ENCODE data around the gene TBL1Y.

TBL1Y gene

DNA sequence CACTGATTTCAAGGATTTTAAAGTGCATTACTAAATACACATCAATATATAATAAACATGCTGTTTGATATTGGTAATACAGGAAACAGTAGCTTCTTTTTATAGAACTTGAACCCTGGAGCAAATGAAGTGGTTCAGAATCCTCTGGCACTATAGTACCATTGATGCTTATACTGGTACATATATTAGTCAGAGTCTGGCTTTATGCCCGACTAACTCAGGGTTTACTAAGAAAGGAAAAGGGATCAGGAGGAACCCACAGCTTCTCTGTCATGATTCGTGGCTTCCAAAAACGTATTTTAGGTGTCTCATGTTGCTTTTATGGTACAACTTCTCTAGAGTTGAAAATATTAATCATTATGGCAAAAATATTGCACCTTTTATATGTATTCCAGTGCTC lies 72.7 kb downstream of the TBL1Y start:
- no peaks in the 10 kb centered on the region for H3K4me1 Mint-ChIP-seq
- TF ChIP-seq CTCF (IDR thresholded peaks at IDR 0.05; ENCODE audit: unreplicated experiment in 3 of 3): no peak
- no peak overlapping the region for H3K4me3 Mint-ChIP-seq
- no peaks in the 10 kb centered on the region for H3K27me3 Mint-ChIP-seq (ENCODE audit: low read depth)
- H3K9me3 Mint-ChIP-seq: no peaks in the 10 kb centered on the region
- no peak overlapping the region for H3K27ac Mint-ChIP-seq
- no peaks in the 10 kb centered on the region for H3K36me3 Mint-ChIP-seq (ENCODE audit: low read depth)

- no peak overlapping the region for H3K27ac Mint-ChIP-seq
- no peak for TF ChIP-seq CTCF (IDR thresholded peaks at IDR 0.05; ENCODE audit: unreplicated experiment in 3 of 3)
- H3K36me3 Mint-ChIP-seq (ENCODE audit: low read depth): no peaks in the 10 kb centered on the region
- H3K4me3 Mint-ChIP-seq: no peak overlapping the region
- H3K9me3 Mint-ChIP-seq: no peaks in the 10 kb centered on the region
- H3K27me3 Mint-ChIP-seq (ENCODE audit: low read depth): no peaks in the 10 kb centered on the region
- no peaks in the 10 kb centered on the region for H3K4me1 Mint-ChIP-seq
Observed at GRCh38 chrY:6987811-6988210, 77.3 kb downstream of the TBL1Y start.

- H3K4me1 Mint-ChIP-seq: no peaks in the 10 kb centered on the region
- no peaks in the 10 kb centered on the region for H3K27me3 Mint-ChIP-seq (ENCODE audit: low read depth)
- no peaks in the 10 kb centered on the region for H3K36me3 Mint-ChIP-seq (ENCODE audit: low read depth)
- no peaks in the 10 kb centered on the region for H3K9me3 Mint-ChIP-seq
- no peak for TF ChIP-seq CTCF (IDR thresholded peaks at IDR 0.05; ENCODE audit: unreplicated experiment in 3 of 3)
- no peak overlapping the region for H3K27ac Mint-ChIP-seq
- no peak overlapping the region for H3K4me3 Mint-ChIP-seq
Observed at GRCh38 chrY:6989886-6990620, 79.6 kb downstream of the TBL1Y start.

DNA sequence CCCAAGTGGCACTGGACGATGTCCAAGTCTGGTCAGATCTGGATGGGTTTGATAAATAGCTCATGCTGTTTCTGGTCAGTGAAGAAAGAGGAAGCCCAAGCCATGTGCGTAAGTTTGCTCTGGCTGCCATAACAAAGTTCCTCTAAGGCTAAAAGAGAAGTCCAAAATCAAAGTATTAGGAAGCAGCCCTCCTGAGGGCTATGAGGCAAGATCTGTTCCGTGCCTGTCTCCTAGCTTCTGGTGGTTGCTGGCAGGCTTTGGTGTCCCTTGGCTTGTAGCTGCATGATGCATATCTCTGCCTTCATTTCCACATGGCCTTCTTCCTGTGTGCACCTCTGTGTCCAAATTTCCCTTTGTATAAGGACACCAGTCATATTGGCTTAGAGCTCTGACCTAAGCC lies 81.5 kb downstream of the TBL1Y start:
- H3K27ac Mint-ChIP-seq: no peak overlapping the region
- H3K27me3 Mint-ChIP-seq (ENCODE audit: low read depth): no peaks in the 10 kb centered on the region
- H3K4me3 Mint-ChIP-seq: no peak overlapping the region
- no peaks in the 10 kb centered on the region for H3K4me1 Mint-ChIP-seq
- no peaks in the 10 kb centered on the region for H3K9me3 Mint-ChIP-seq
- no peaks in the 10 kb centered on the region for H3K36me3 Mint-ChIP-seq (ENCODE audit: low read depth)
- TF ChIP-seq CTCF (IDR thresholded peaks at IDR 0.05; ENCODE audit: unreplicated experiment in 3 of 3): no peak

- Mint-ChIP-seq H3K4me3 (no peak overlapping the region), H3K27ac (no peak overlapping the region), H3K27me3 (ENCODE audit: low read depth) (no peaks in the 10 kb centered on the region), H3K9me3 (no peaks in the 10 kb centered on the region), H3K36me3 (ENCODE audit: low read depth) (no peaks in the 10 kb centered on the region), H3K4me1 (no peaks in the 10 kb centered on the region)
- no peak for TF ChIP-seq CTCF (IDR thresholded peaks at IDR 0.05; ENCODE audit: unreplicated experiment in 3 of 3)
Observed at GRCh38 chrY:6995987-6996386, 85.5 kb downstream of the TBL1Y start.

GRCh38 chrY:6997503-6998066 lies 87.1 kb downstream of the TBL1Y start:
- Mint-ChIP-seq H3K36me3 (ENCODE audit: low read depth) (no peaks in the 10 kb centered on the region), H3K9me3 (no peaks in the 10 kb centered on the region), H3K4me3 (no peak overlapping the region), H3K27ac (no peak overlapping the region), H3K27me3 (ENCODE audit: low read depth) (no peaks in the 10 kb centered on the region), H3K4me1 (no peaks in the 10 kb centered on the region)
- TF ChIP-seq CTCF (IDR thresholded peaks at IDR 0.05; ENCODE audit: unreplicated experiment in 3 of 3): no peak
